Type B pancreatic cell (in vitro differentiated cells): Measurements from ENCODE around the gene USP47. TPM values are rescaled to one million over a fixed set of nuclear protein-coding genes. Genes with fewer than 3 reads are reported as not detected.

Experiments used
- DNase-seq: peaks from one replicate; pipeline ENCODE4 v3.0.0; 2021; ENCODE audit warnings: mixed read lengths; ENCODE audit not compliant: unreplicated experiment; ENCODE audit errors: extremely low spot score
- H3K27ac Mint-ChIP-seq: 2 replicates; pipeline ENCODE4 v1.8.0; 2021; ENCODE audit warnings: mild to moderate bottlenecking, mixed read lengths
- H3K27me3 Mint-ChIP-seq: 2 replicates; pipeline ENCODE4 v1.8.0; 2021; ENCODE audit warnings: mixed read lengths
- H3K36me3 Mint-ChIP-seq: 2 replicates; pipeline ENCODE4 v1.8.0; 2021; ENCODE audit warnings: mixed read lengths
- H3K4me1 Mint-ChIP-seq: one replicate; pipeline ENCODE4 v1.8.0; 2021; ENCODE audit warnings: mixed read lengths; ENCODE audit not compliant: unreplicated experiment
- H3K4me3 Mint-ChIP-seq: 2 replicates; pipeline ENCODE4 v1.8.0; 2021; ENCODE audit warnings: mild to moderate bottlenecking, mixed read lengths
- H3K9me3 Mint-ChIP-seq: 2 replicates; pipeline ENCODE4 v1.8.0; 2021; ENCODE audit warnings: mixed read lengths
- CTCF ChIP-seq: fragments of 200-600 bp; sonication (generic); conservative IDR thresholded peaks from 2 replicates; pipeline ENCODE4 v1.5.0; 2021; ENCODE audit warnings: antibody characterized with exemption, mild to moderate bottlenecking
- total RNA-seq: library from RNA; stranded (reverse); gene quantifications from 2 replicates; pipeline ENCODE4 v1.2.1, GENCODE V29; 2021; ENCODE audit warnings: low replicate concordance

USP47 gene
- total RNA-seq, 1 donor from 2014 or later = 54.4 TPM

GRCh38 chr11:11814614-11815452 is 26.9 kb upstream of the USP47 start:
- H3K27ac Mint-ChIP-seq = no peak overlapping the region
- H3K27me3 Mint-ChIP-seq = no peaks in the 10 kb centered on the region
- H3K9me3 Mint-ChIP-seq = peaks cover 3% of the 10 kb centered on the region
- no peak overlapping the region for H3K4me3 Mint-ChIP-seq
- H3K36me3 Mint-ChIP-seq = no peaks in the 10 kb centered on the region
- no peak for TF ChIP-seq CTCF
- H3K4me1 Mint-ChIP-seq = no peaks in the 10 kb centered on the region
- DNase-seq = no peak

GRCh38 chr11:11816511-11817314 is 25.1 kb upstream of the USP47 start:
- Mint-ChIP-seq H3K9me3 (peaks cover 3% of the 10 kb centered on the region), H3K4me1 (no peaks in the 10 kb centered on the region), H3K4me3 (no peak overlapping the region), H3K36me3 (no peaks in the 10 kb centered on the region), H3K27me3 (no peaks in the 10 kb centered on the region), H3K27ac (no peak overlapping the region)
- no peak for TF ChIP-seq CTCF
- no peak for DNase-seq

- no peak overlapping the region for H3K4me3 Mint-ChIP-seq
- no peak for DNase-seq
- H3K36me3 Mint-ChIP-seq = no peaks in the 10 kb centered on the region
- peaks cover 3% of the 10 kb centered on the region for H3K9me3 Mint-ChIP-seq
- TF ChIP-seq CTCF = no peak
- no peak overlapping the region for H3K27ac Mint-ChIP-seq
- H3K27me3 Mint-ChIP-seq = no peaks in the 10 kb centered on the region
- no peaks in the 10 kb centered on the region for H3K4me1 Mint-ChIP-seq
Measured at GRCh38 chr11:11817957-11818356, 23.8 kb upstream of the USP47 start.

- Mint-ChIP-seq H3K27ac (no peak overlapping the region), H3K9me3 (peaks cover 5% of the 10 kb centered on the region), H3K27me3 (no peaks in the 10 kb centered on the region), H3K4me3 (no peak overlapping the region), H3K4me1 (no peaks in the 10 kb centered on the region), H3K36me3 (no peaks in the 10 kb centered on the region)
- no peak for TF ChIP-seq CTCF
- no peak for DNase-seq
Measured at GRCh38 chr11:11818529-11819121, 23.1 kb upstream of the USP47 start.

- Mint-ChIP-seq H3K27me3 (no peaks in the 10 kb centered on the region), H3K27ac (no peak overlapping the region), H3K36me3 (no peaks in the 10 kb centered on the region), H3K9me3 (peaks cover 14% of the 10 kb centered on the region), H3K4me3 (no peak overlapping the region), H3K4me1 (no peaks in the 10 kb centered on the region)
- no peak for DNase-seq
- TF ChIP-seq CTCF = no peak
Measured at GRCh38 chr11:11821899-11822298, 19.9 kb upstream of the USP47 start.
